ENCODE measurements around the gene GGTLC1. TPM values are rescaled to one million over a fixed set of nuclear protein-coding genes. Genes with fewer than 3 reads are reported as not detected.
"Not testable (repeated sequence)": the region's sequence is repeated elsewhere in the genome, so short reads cannot be mapped to it uniquely, and the experiment has no call there.

GGTLC1 gene
- total RNA-seq, 1 donor from 2014 or later: not detected

DNA sequence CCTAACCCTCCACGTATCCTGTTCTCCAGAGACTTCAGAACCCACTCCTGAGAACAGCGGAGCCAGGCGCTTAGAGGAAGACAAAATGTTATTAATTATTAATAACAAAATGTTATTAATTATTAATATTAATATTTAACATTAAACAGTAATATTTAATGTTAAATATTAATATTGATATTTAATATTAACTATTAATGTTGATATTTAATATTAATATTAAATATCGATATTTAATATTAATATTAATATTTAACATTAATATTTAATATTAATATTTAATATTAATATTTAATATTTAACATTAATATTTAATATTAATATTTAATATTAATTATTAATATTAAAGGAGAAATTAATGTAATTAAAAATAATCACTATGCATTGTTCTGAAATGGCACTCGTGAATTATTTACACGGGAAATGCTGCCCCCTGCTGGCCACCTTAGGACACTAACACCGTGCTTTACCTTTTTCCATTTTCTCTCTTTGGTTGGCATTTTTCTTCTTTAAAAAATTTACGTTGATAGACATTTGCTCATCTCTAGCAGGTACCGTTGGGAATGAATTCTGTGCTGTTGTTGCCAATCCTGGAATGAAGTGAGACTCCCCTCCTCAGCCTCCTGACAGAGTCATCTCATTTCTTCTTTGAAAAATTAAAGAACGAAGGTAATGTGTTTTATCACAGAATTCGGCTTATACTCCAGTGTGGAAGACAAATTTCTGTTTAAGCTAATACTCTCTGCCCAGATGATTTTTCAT lies 7.5 kb upstream of the GGTLC1 start:
- intact Hi-C loops (cut with DNase I): loop anchor here (5.0 kb wide), 2 partner anchors 59 to 329 kb away; no protein-coding TSS in a partner anchor
- ATAC-seq (no peak), DNase-seq (ENCODE audit: missing footprints) (no peak)

GRCh38 chr20:23995291-23995690 lies 6.7 kb upstream of the GGTLC1 start:
- ATAC-seq; DNase-seq (ENCODE audit: missing footprints): not testable (repeated sequence)
- intact Hi-C loops (cut with DNase I): loop anchor here (5.0 kb wide), 2 partner anchors 58 to 328 kb away; no protein-coding TSS in a partner anchor

DNA sequence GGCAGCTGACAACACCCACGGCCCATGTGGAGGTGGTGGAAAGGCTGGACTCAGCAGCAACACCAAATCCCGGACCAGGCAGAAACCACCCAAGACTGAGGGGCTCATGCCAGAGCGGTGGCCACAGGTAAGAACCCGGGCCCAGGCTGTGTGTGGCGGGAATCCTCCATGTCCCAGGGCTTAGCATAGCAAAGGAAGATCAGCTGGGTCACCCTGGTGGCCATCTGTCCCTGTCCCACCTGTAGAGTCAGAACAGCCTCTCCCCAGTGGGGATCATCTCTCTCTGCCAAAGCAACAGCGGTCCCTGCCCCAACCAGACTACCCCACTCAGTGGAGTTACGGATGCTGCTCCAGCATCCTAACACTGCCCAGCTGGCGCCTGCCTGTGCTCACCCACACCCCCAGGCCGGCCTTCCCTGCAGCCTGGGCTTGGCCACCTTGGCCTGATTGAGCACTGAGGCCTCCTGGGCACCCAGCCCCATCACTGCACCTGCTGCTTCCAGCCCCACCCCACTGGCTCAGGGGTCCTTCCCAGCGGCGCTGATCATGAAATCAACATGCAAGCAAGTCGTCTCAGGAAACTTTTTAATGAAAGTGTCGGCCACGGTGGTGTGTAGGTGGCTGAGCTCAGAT lies 5.5 kb upstream of the GGTLC1 start:
- DNase-seq (ENCODE audit: missing footprints); intact Hi-C loops (cut with DNase I); ATAC-seq: not testable (repeated sequence)

- DNase-seq (ENCODE audit: missing footprints); intact Hi-C loops (cut with DNase I); ATAC-seq: not testable (repeated sequence)
These were observed 4.9 kb upstream of the GGTLC1 start for GRCh38 chr20:23993440-23993839.

DNA sequence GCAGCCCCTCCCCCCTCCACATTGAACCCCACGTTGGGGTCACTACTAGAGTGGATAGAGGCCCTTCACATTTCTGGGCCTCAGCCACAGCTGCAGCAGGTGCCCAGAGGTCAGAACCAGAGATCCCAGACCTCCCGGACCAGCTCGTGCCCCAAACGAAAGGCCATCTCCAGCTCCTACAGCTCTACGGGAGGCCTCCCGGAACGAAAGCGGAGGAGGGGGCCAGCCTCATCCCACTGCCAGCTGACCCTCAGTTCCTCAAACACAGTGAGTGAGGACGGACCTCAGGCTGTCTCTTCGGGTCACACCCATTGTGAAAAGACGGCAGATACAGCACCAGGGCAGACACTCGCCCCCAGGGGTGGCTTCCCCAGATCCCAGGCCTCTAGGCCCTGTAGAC lies 1.7 kb upstream of the GGTLC1 start:
- ATAC-seq; intact Hi-C loops (cut with DNase I): not testable (repeated sequence)

DNA sequence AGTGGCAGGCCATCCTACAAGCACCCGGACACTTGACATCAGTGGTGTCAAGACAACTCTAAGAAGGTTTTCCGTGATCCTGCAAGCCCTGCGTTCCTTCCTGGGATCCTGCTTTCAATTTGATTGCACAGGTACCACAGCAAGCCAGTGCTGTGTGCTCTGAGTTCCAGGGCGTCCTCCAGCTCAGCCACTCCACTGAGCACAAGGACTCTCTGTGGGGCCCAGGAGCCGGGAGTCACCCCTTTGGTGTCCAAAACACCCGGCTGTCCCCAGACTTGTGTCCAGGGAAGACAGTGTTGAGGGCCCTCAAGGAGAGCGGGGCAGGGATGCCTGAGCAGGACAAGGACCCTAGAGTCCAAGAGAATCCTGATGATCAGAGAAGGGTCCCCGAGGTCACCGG lies 387 bp upstream of the GGTLC1 start:
- intact Hi-C loops (cut with DNase I); DNase-seq (ENCODE audit: missing footprints); ATAC-seq: not testable (repeated sequence)

More for the DNA sequence above, 1.7 kb upstream of the GGTLC1 start:
- DNase-seq (ENCODE audit: missing footprints): not testable (repeated sequence)

DNA sequence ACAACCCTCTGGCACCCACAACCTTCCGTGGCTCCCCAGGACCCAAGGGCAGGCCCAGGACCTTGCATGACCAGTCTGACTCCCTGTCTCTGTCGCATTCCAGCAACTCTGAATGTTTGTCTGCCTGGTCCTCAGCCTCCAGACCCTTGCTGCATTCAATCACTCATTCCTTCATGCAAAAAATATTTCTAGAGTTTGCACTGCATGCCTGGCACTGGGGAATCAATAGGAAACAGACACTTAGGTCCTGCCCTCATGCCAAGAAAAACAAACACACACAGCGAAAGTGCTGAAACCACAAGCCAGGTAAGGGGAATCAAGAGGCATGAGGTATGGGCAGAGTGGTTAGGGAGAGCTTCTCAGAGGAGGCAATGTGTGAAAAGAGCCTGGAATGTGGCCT lies 1.9 kb downstream of the GGTLC1 start:
- ATAC-seq; DNase-seq (ENCODE audit: missing footprints); intact Hi-C loops (cut with DNase I): not testable (repeated sequence)

- DNase-seq (ENCODE audit: missing footprints); ATAC-seq; intact Hi-C loops (cut with DNase I): not testable (repeated sequence)
These were observed 2.3 kb downstream of the GGTLC1 start for GRCh38 chr20:23986310-23986709.

DNA sequence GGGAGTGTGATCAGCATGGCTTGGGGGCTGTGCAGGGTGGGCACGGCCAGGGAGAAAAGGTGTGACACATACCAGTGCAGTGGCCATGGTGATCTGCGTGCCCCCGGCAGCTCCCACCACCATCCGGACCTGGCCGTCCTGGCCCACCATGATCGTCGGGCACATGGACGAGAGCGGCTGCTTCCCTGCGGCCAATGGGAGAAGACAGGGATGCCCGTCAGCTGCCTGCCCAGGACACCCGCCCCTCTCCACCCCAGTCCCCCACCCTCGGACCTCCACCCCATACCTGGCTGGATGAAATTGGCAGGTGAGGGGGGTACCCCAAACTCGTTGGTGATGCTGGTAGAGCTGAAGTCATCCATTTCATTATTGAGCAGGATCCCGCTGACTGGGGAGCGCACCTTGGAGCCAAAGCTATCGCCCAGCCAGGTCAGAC lies 2.8 kb downstream of the GGTLC1 start:
- intact Hi-C loops (cut with DNase I); DNase-seq (ENCODE audit: missing footprints); ATAC-seq: not testable (repeated sequence)

GRCh38 chr20:23985066-23985789 lies 3.4 kb downstream of the GGTLC1 start:
- ATAC-seq; DNase-seq (ENCODE audit: missing footprints); intact Hi-C loops (cut with DNase I): not testable (repeated sequence)

DNA sequence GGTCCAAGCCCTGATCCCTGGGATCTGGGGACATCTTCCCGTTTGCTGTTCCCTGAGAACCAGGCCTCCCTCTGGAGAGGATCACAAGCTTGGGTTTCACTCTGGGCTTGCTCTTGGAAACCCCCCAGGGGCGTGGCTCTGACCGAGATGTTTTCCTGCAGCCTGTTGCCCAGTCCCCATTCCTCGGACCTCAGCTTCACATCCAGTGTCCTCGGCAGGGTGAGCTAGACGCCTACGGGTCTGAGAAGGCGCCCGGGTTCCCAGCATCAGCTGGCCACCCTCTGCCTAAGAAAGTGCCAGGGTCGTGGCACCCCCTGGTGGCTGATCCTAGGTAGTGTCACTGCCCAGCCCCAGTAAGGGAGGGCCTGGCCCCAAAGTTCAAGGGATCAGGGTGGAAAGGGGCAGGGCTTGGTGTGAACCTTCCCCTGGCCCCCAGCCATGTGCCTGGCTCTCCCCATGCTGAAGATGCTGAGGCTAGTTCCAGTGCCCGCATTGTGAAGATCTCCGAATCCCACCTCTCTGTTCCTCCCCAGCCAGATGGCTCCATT lies 4.0 kb downstream of the GGTLC1 start:
- DNase-seq (ENCODE audit: missing footprints); intact Hi-C loops (cut with DNase I); ATAC-seq: not testable (repeated sequence)

GRCh38 chr20:23982112-23983018 lies 6.2 kb downstream of the GGTLC1 start:
- DNase-seq (ENCODE audit: missing footprints); intact Hi-C loops (cut with DNase I); ATAC-seq: not testable (repeated sequence)

- DNase-seq (ENCODE audit: missing footprints); intact Hi-C loops (cut with DNase I); ATAC-seq: not testable (repeated sequence)
These were observed 7.1 kb downstream of the GGTLC1 start for GRCh38 chr20:23981526-23981925.

GRCh38 chr20:23981014-23981413 lies 7.6 kb downstream of the GGTLC1 start:
- ATAC-seq; intact Hi-C loops (cut with DNase I); DNase-seq (ENCODE audit: missing footprints): not testable (repeated sequence)

GRCh38 chr20:23979899-23980811 lies 8.4 kb downstream of the GGTLC1 start:
- DNase-seq (ENCODE audit: missing footprints): not testable (repeated sequence)

GRCh38 chr20:23979380-23979779 lies 9.2 kb downstream of the GGTLC1 start:
- intact Hi-C loops (cut with DNase I); ATAC-seq: not testable (repeated sequence)

More at GRCh38 chr20:23979899-23980811, 8.4 kb downstream of the GGTLC1 start:
- intact Hi-C loops (cut with DNase I); ATAC-seq: not testable (repeated sequence)

More at GRCh38 chr20:23979380-23979779, 9.2 kb downstream of the GGTLC1 start:
- DNase-seq (ENCODE audit: missing footprints): not testable (repeated sequence)

Measured in Right ventricle myocardium inferior (tissue), 1 donor.